HG03159 (cell line): ENCODE data around the gene LNX1.

Experiments
- ATAC-seq: cut with Tn5 transposase; IDR thresholded peaks from one replicate; pipeline ENCODE4 v1.9.1; 2021; ENCODE audit warnings: mild to moderate bottlenecking, moderate library complexity; ENCODE audit not compliant: unreplicated experiment

The LNX1 gene

GRCh38 chr4:53538756-53539155, 52.5 kb downstream of the LNX1 start:
- ATAC-seq: no peak

GRCh38 chr4:53537606-53538005, 53.7 kb downstream of the LNX1 start:
- ATAC-seq: no peak

GRCh38 chr4:53536328-53536727, 55.0 kb downstream of the LNX1 start:
- ATAC-seq: no peak

GRCh38 chr4:53535567-53535966, 55.7 kb downstream of the LNX1 start:
- ATAC-seq: no peak

GRCh38 chr4:53534684-53535083, 56.6 kb downstream of the LNX1 start:
- ATAC-seq: no peak

- no peak for ATAC-seq
These were observed 58.8 kb downstream of the LNX1 start for GRCh38 chr4:53532521-53532920.

GRCh38 chr4:53531585-53532224, 59.6 kb downstream of the LNX1 start:
- ATAC-seq: no peak

- ATAC-seq: no peak
These were observed 62.3 kb downstream of the LNX1 start for GRCh38 chr4:53529025-53529424.

- no peak for ATAC-seq
These were observed 63.4 kb downstream of the LNX1 start for GRCh38 chr4:53527930-53528329.

- no peak for ATAC-seq
These were observed 64.0 kb downstream of the LNX1 start for GRCh38 chr4:53527326-53527725.

- no peak for ATAC-seq
These were observed 69.0 kb downstream of the LNX1 start for GRCh38 chr4:53522334-53522733.

- no peak for ATAC-seq
These were observed 71.2 kb downstream of the LNX1 start for GRCh38 chr4:53520116-53520515.

- ATAC-seq: no peak
These were observed 72.5 kb downstream of the LNX1 start for GRCh38 chr4:53518807-53519206.

- ATAC-seq: no peak
These were observed 76.2 kb downstream of the LNX1 start for GRCh38 chr4:53515076-53515475.

- no peak for ATAC-seq
These were observed 76.8 kb downstream of the LNX1 start for GRCh38 chr4:53514509-53514908.

GRCh38 chr4:53512608-53513007, 78.7 kb downstream of the LNX1 start:
- no peak for ATAC-seq

GRCh38 chr4:53511014-53511413, 80.3 kb downstream of the LNX1 start:
- ATAC-seq: no peak

GRCh38 chr4:53510321-53510720, 81.0 kb downstream of the LNX1 start:
- ATAC-seq: no peak

- no peak for ATAC-seq
These were observed 82.8 kb downstream of the LNX1 start for GRCh38 chr4:53508446-53508845.

GRCh38 chr4:53507671-53508286, 83.5 kb downstream of the LNX1 start:
- ATAC-seq: no peak

- ATAC-seq: no peak
These were observed 84.2 kb downstream of the LNX1 start for GRCh38 chr4:53507058-53507457.

GRCh38 chr4:53505947-53506346, 85.3 kb downstream of the LNX1 start:
- ATAC-seq: no peak

- ATAC-seq: no peak
These were observed 89.2 kb downstream of the LNX1 start for GRCh38 chr4:53502094-53502493.
